Suprapubic skin (tissue), 4 donors: ENCODE data around the gene KRT31. TPM values are rescaled to one million over a fixed set of nuclear protein-coding genes. Genes with fewer than 3 reads are reported as not detected.
"Not testable (repeated sequence)": the region's sequence is repeated elsewhere in the genome, so short reads cannot be mapped to it uniquely, and the experiment has no call there.

ENCODE experiments used
- DNase-seq, 2 donors: peaks; one replicate each; pipeline ENCODE4 v3.0.0-alpha.2; 2019; ENCODE audit warnings: low spot score in 2 of 2
- H3K27ac ChIP-seq: fragments of 200-600 bp; sonication (generic); one replicate; pipeline ENCODE4 v1.5.1; 2019
- H3K27me3 ChIP-seq: fragments of 200-600 bp; sonication (generic); one replicate; pipeline ENCODE4 v1.5.1; 2019
- H3K36me3 ChIP-seq: fragments of 200-600 bp; sonication (generic); one replicate; pipeline ENCODE4 v1.5.1; 2019
- H3K4me1 ChIP-seq: fragments of 200-600 bp; sonication (generic); one replicate; pipeline ENCODE4 v1.5.1; 2019
- H3K4me3 ChIP-seq: fragments of 200-600 bp; sonication (generic); one replicate; pipeline ENCODE4 v1.5.1; 2019; ENCODE audit warnings: mild to moderate bottlenecking
- H3K9me3 ChIP-seq: fragments of 200-600 bp; sonication (generic); one replicate; pipeline ENCODE4 v1.5.1; 2019
- CTCF ChIP-seq, 2 donors: fragments of 200-600 bp in 1 of 2; fragments of 450-650 bp in 1 of 2; sonication (generic) in 1 of 2; IDR thresholded peaks; one replicate each; pipeline ENCODE4 v1.5.1; 2016 to 2019; ENCODE audit warnings: antibody characterized with exemption in 2 of 2, mild to moderate bottlenecking in 1 of 2, moderate library complexity in 1 of 2
- EP300 ChIP-seq: sonication (generic); formaldehyde crosslinking; IDR thresholded peaks from one replicate; pipeline ENCODE4 v1.6.1; 2017; ENCODE audit warnings: antibody characterized with exemption
- POLR2A ChIP-seq, 2 donors: fragments of 450-650 bp; IDR thresholded peaks; one replicate each; pipeline ENCODE4 v1.6.1; 2017; ENCODE audit warnings: antibody characterized with exemption in 2 of 2, mild to moderate bottlenecking in 2 of 2, moderate library complexity in 2 of 2
- POLR2AphosphoS5 ChIP-seq, 3 donors: sonication (generic); formaldehyde crosslinking; IDR thresholded peaks; one replicate each; pipeline ENCODE4 v1.6.1; 2017; ENCODE audit warnings: antibody characterized with exemption in 3 of 3
- WGBS: methylation state at CpG from one replicate; pipeline ENCODE4 v1.1.5; 2018; 5-methylcytosine and 5-hydroxymethylcytosine counted together
- total RNA-seq, 4 donors: library from RNA; depleted of rRNA; stranded (reverse); fragments of >200 nt; gene quantifications; one replicate each; pipeline ENCODE4 v1.1.0, GENCODE V29; 2016

Gene KRT31
- total RNA-seq, 4 donors from 2014 or later = 38.5 to 618 (median 84.8) TPM

GRCh38 chr17:41404024-41404671 lies 6.7 kb upstream of the KRT31 start:
- Histone ChIP-seq H3K4me3 (no peak overlapping the region), H3K9me3 (no peaks in the 10 kb centered on the region), H3K27me3 (no peaks in the 10 kb centered on the region), H3K36me3 (no peaks in the 10 kb centered on the region), H3K4me1 (peaks cover 7% of the 10 kb centered on the region), H3K27ac (no peak overlapping the region)
- no peak for DNase-seq
- no peak for TF ChIP-seq POLR2AphosphoS5 (IDR thresholded peaks at IDR 0.05)
- TF ChIP-seq POLR2A (IDR thresholded peaks at IDR 0.05) = no peak
- TF ChIP-seq CTCF (IDR thresholded peaks at IDR 0.05) = no peak
- TF ChIP-seq EP300 = no peak
- 51% methylated on average over 7 of the region's 7 CpGs for WGBS

GRCh38 chr17:41403404-41404023 lies 6.1 kb upstream of the KRT31 start:
- DNase-seq = no peak
- Histone ChIP-seq H3K4me1 (peaks cover 7% of the 10 kb centered on the region), H3K36me3 (no peaks in the 10 kb centered on the region), H3K4me3 (no peak overlapping the region), H3K27me3 (no peaks in the 10 kb centered on the region), H3K27ac (no peak overlapping the region), H3K9me3 (no peaks in the 10 kb centered on the region)
- 43% methylated on average over 4 of the region's 4 CpGs for WGBS
- TF ChIP-seq EP300 = no peak
- no peak for TF ChIP-seq POLR2AphosphoS5 (IDR thresholded peaks at IDR 0.05)
- no peak for TF ChIP-seq POLR2A (IDR thresholded peaks at IDR 0.05)
- TF ChIP-seq CTCF (IDR thresholded peaks at IDR 0.05) = no peak

GRCh38 chr17:41402161-41402560 lies 4.8 kb upstream of the KRT31 start:
- TF ChIP-seq CTCF (IDR thresholded peaks at IDR 0.05) (no peak), EP300 (no peak), POLR2A (IDR thresholded peaks at IDR 0.05) (no peak), POLR2AphosphoS5 (IDR thresholded peaks at IDR 0.05) (no peak)
- no peak overlapping the region for H3K4me3 ChIP-seq
- H3K27ac ChIP-seq = peak overlapping the region; percentile 23
- H3K4me1 ChIP-seq = peaks cover 7% of the 10 kb centered on the region
- WGBS = 42% methylated on average over 5 of the region's 5 CpGs
- H3K27me3 ChIP-seq = no peaks in the 10 kb centered on the region
- no peak for DNase-seq
- no peaks in the 10 kb centered on the region for H3K9me3 ChIP-seq
- H3K36me3 ChIP-seq = no peaks in the 10 kb centered on the region

- H3K27ac ChIP-seq = peak overlapping the region; percentile 59
- TF ChIP-seq CTCF (IDR thresholded peaks at IDR 0.05) = no peak
- TF ChIP-seq POLR2A (IDR thresholded peaks at IDR 0.05) = no peak
- no peak for TF ChIP-seq EP300
- no peak for TF ChIP-seq POLR2AphosphoS5 (IDR thresholded peaks at IDR 0.05)
- no peak for DNase-seq
- no peaks in the 10 kb centered on the region for H3K36me3 ChIP-seq
- no peaks in the 10 kb centered on the region for H3K9me3 ChIP-seq
- no peaks in the 10 kb centered on the region for H3K27me3 ChIP-seq
- peak overlapping the region; percentile 14 for H3K4me3 ChIP-seq
- peaks cover 7% of the 10 kb centered on the region for H3K4me1 ChIP-seq
- 76% methylated on average over 7 of the region's 7 CpGs for WGBS
Observed at GRCh38 chr17:41396340-41396739, 1.1 kb downstream of the KRT31 start.

GRCh38 chr17:41395611-41396010 lies 1.8 kb downstream of the KRT31 start:
- Histone ChIP-seq H3K27me3 (no peaks in the 10 kb centered on the region), H3K4me1 (peaks cover 7% of the 10 kb centered on the region), H3K4me3 (no peak overlapping the region), H3K27ac (peak overlapping the region; percentile 54), H3K36me3 (no peaks in the 10 kb centered on the region), H3K9me3 (no peaks in the 10 kb centered on the region)
- 46% methylated on average over 1 of the region's 1 CpG for WGBS
- TF ChIP-seq CTCF (IDR thresholded peaks at IDR 0.05) (no peak), POLR2AphosphoS5 (IDR thresholded peaks at IDR 0.05) (no peak), POLR2A (IDR thresholded peaks at IDR 0.05) (no peak), EP300 (no peak)
- DNase-seq = no peak

GRCh38 chr17:41395044-41395443 lies 2.4 kb downstream of the KRT31 start:
- peak overlapping the region; percentile 54 for H3K27ac ChIP-seq
- H3K9me3 ChIP-seq, H3K27me3 ChIP-seq, H3K4me1 ChIP-seq, DNase-seq, H3K36me3 ChIP-seq, H3K4me3 ChIP-seq: not testable (repeated sequence)
- WGBS = 85% methylated on average over 2 of the region's 12 CpGs
